ENCODE results near the gene PTCH1. TPM values are rescaled to one million over a fixed set of nuclear protein-coding genes. Genes with fewer than 3 reads are reported as not detected.
A peak's percentile ranks its signal among the peaks of the same experiment; 100 is the strongest.

Gene PTCH1
- polyA plus RNA-seq, 1 of the 3 experiments (the other 2 are of a cell fraction): 3.3 TPM

DNA sequence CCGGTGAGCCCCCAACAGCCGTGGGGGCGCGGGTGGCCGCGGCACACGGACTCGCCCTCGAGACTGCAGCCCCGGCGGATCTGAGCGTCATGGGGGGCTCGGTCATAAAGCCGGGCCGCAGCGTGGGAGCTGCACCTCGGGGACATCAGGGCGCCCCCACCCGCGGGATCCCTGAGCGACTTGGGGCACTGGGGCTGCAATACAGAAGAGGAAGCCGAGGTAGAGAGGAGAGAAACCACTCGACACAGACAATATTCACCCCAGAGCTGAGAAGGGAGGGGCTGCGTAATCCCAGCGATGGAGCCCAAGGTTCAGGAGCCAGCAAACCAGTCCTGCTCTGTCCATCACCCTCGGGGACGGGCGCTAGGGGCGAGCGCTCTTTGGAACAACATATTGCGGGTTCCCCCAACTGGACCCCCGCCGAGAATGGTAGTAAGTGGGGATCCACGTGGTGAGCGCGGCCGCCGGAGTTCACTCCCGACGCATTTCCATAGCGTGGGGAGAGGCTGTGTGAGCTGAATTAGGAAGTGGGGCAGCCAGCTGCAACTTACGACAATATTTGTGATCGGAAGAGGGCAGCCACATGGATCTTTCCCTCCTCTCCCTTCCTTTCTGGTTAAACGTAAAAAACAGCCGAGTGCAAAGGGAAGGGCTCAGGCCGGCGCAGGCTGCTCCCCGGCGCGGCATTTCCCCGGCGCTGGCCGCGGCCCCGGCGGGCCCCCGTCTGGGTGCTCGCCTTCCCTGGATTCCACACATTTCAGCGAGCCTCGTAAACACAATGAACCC is 9.9 kb downstream of the PTCH1 start:
- H3K4me2 ChIP-seq: peak overlapping the region; percentile 96
- H3K4me3 ChIP-seq (ENCODE audit: low read depth in 2 of 2, low read length in 1 of 2): peak overlapping the region; percentile 87 to 91
- CTCF ChIA-PET: interaction anchor here (0.6 to 1.0 kb wide), 8 partner anchors 10 to 1580 kb away, joined by 3 to 4 read pairs (median 3); no protein-coding TSS in a partner anchor
- H3K79me2 ChIP-seq (ENCODE audit: insufficient read depth): peaks cover 16% of the 10 kb centered on the region
- peak overlapping the region; percentile 94 for H2AFZ ChIP-seq (ENCODE audit: low read depth)
- no peaks in the 10 kb centered on the region for H4K20me1 ChIP-seq (ENCODE audit: insufficient read depth)
- no peaks in the 10 kb centered on the region for H3K9me2 ChIP-seq
- under 1% methylated on average over 30 of the region's 60 CpGs for WGBS (ENCODE audit: low lambda C conversion rate)
- H3F3A ChIP-seq (replicated peaks; ENCODE audit: insufficient read depth): peaks cover 31% of the 10 kb centered on the region
- TF ChIP-seq RXRA (IDR thresholded peaks at IDR 0.05; ENCODE audit: borderline replicate concordance, low read depth): no peak
- TF ChIP-seq SIN3A (IDR thresholded peaks at IDR 0.05; ENCODE audit: borderline replicate concordance, low read depth, low read length): peak; percentile 44; the same call in 1 of the 2 replicates
- no peak for TF ChIP-seq NFIC (IDR thresholded peaks at IDR 0.05; ENCODE audit: borderline replicate concordance)
- no peak for TF ChIP-seq GATA2 (CRISPR knock-in tag; IDR thresholded peaks at IDR 0.05)
- peak; percentile 37; the same call in 1 of the 2 replicates for TF ChIP-seq YY1 (IDR thresholded peaks at IDR 0.05; ENCODE audit: low read depth)
- no peak for TF ChIP-seq TCF12 (IDR thresholded peaks at IDR 0.05)
- TF ChIP-seq MXI1 (IDR thresholded peaks at IDR 0.05; ENCODE audit: low read depth, low read length): peak; percentile 49; the same call in 1 of the 2 replicates
- TF ChIP-seq, protein P1, sequence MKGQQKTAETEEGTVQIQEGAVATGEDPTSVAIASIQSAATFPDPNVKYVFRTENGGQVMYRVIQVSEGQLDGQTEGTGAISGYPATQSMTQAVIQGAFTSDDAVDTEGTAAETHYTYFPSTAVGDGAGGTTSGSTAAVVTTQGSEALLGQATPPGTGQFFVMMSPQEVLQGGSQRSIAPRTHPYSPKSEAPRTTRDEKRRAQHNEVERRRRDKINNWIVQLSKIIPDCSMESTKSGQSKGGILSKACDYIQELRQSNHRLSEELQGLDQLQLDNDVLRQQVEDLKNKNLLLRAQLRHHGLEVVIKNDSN (IDR thresholded peaks at IDR 0.05; ENCODE audit: borderline replicate concordance, low read depth): no peak
- no peak for TF ChIP-seq EP300 (IDR thresholded peaks at IDR 0.05; ENCODE audit: borderline replicate concordance in 1 of 2, low read depth in 1 of 2, low read length in 1 of 2)
- TF ChIP-seq RFX5 (IDR thresholded peaks at IDR 0.05; ENCODE audit: low read length): no peak
- TF ChIP-seq TAF1 (IDR thresholded peaks at IDR 0.05; ENCODE audit: borderline replicate concordance, low read depth, low read length): 0 out of 2 replicates have a peak, but pooled peaks have one; percentile 1
- TF ChIP-seq, protein P2, sequence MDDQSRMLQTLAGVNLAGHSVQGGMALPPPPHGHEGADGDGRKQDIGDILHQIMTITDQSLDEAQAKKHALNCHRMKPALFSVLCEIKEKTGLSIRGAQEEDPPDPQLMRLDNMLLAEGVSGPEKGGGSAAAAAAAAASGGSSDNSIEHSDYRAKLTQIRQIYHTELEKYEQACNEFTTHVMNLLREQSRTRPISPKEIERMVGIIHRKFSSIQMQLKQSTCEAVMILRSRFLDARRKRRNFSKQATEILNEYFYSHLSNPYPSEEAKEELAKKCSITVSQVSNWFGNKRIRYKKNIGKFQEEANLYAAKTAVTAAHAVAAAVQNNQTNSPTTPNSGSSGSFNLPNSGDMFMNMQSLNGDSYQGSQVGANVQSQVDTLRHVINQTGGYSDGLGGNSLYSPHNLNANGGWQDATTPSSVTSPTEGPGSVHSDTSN (IDR thresholded peaks at IDR 0.05): 0 out of 2 replicates have a peak, but pooled peaks have one; percentile 2
- TF ChIP-seq EZH2phosphoT487 (IDR thresholded peaks at IDR 0.05; ENCODE audit: borderline replicate concordance, low read depth): no peak
- TF ChIP-seq TEAD4 (IDR thresholded peaks at IDR 0.05; ENCODE audit: borderline replicate concordance, insufficient read depth): peak; percentile 68
- no peak for TF ChIP-seq FOXJ3 (CRISPR knock-in tag; IDR thresholded peaks at IDR 0.05)
- TF ChIP-seq ZBTB33 (IDR thresholded peaks at IDR 0.05; ENCODE audit: borderline replicate concordance, low read depth): no peak
- no peak for TF ChIP-seq GABPA (IDR thresholded peaks at IDR 0.05; ENCODE audit: low read depth)
- no peak for TF ChIP-seq MEF2A (IDR thresholded peaks at IDR 0.05; ENCODE audit: borderline replicate concordance, low read depth)
- TF ChIP-seq FOXM1 (IDR thresholded peaks at IDR 0.05; ENCODE audit: low read depth): 0 out of 2 replicates have a peak, but pooled peaks have one; percentile 11
- TF ChIP-seq RAD21 (IDR thresholded peaks at IDR 0.05; ENCODE audit: low read length): no peak; the same call in none of the 2 replicates
- peak; percentile 52 for TF ChIP-seq MAX (IDR thresholded peaks at IDR 0.05; ENCODE audit: low read depth)
- TF ChIP-seq ELF1 (IDR thresholded peaks at IDR 0.05): peak; percentile 27; the same call in 1 of the 2 replicates
- TF ChIP-seq, protein P3, sequence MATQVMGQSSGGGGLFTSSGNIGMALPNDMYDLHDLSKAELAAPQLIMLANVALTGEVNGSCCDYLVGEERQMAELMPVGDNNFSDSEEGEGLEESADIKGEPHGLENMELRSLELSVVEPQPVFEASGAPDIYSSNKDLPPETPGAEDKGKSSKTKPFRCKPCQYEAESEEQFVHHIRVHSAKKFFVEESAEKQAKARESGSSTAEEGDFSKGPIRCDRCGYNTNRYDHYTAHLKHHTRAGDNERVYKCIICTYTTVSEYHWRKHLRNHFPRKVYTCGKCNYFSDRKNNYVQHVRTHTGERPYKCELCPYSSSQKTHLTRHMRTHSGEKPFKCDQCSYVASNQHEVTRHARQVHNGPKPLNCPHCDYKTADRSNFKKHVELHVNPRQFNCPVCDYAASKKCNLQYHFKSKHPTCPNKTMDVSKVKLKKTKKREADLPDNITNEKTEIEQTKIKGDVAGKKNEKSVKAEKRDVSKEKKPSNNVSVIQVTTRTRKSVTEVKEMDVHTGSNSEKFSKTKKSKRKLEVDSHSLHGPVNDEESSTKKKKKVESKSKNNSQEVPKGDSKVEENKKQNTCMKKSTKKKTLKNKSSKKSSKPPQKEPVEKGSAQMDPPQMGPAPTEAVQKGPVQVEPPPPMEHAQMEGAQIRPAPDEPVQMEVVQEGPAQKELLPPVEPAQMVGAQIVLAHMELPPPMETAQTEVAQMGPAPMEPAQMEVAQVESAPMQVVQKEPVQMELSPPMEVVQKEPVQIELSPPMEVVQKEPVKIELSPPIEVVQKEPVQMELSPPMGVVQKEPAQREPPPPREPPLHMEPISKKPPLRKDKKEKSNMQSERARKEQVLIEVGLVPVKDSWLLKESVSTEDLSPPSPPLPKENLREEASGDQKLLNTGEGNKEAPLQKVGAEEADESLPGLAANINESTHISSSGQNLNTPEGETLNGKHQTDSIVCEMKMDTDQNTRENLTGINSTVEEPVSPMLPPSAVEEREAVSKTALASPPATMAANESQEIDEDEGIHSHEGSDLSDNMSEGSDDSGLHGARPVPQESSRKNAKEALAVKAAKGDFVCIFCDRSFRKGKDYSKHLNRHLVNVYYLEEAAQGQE (IDR thresholded peaks at IDR 0.05; ENCODE audit: low read depth, low read length): no peak
- TF ChIP-seq CHD2 (IDR thresholded peaks at IDR 0.05; ENCODE audit: low read length, partially characterized antibody): no peak
- no peaks in the 10 kb centered on the region for H3K36me3 ChIP-seq (replicated peaks in 1 of 2; ENCODE audit: control insufficient read depth in 1 of 2, insufficient read depth in 2 of 2, low read length in 1 of 2)
- POLR2A ChIA-PET: interaction anchor here (1.8 to 2.7 kb wide), 3 partner anchors 13 to 46 kb away, joined by 6 to 13 read pairs (median 8); no protein-coding TSS in a partner anchor
- no peaks in the 10 kb centered on the region for H3K27me3 ChIP-seq (ENCODE audit: insufficient read depth)
- peak overlapping the region; percentile 80 for H3K9ac ChIP-seq
- H3K9me3 ChIP-seq: no peaks in the 10 kb centered on the region
- DNase-seq: peak; percentile 64
- peak overlapping the region; percentile 64 to 81 for H3K27ac ChIP-seq (ENCODE audit: low read depth in 2 of 2, low read length in 1 of 2)
- peaks cover 3 to 16% of the 10 kb centered on the region in 2 experiments; a peak in 3 of 4 replicates for H3K4me1 ChIP-seq (ENCODE audit: control insufficient read depth in 1 of 2, insufficient read depth in 2 of 2, low read depth in 1 of 2, low read length in 1 of 2)
